SK-N-SH (cell line): ENCODE measurements around the gene CHRNB2. TPM values are rescaled to one million over a fixed set of nuclear protein-coding genes. Genes with fewer than 3 reads are reported as not detected.

Experiments
- CTCF ChIA-PET: fragments of 300-600, 350-600 bp; formaldehyde crosslinking; extraction: SDS; loops from one replicate; lab custom pipeline; 2021; lab: Yijun Ruan, JAX
- POLR2A ChIA-PET: fragments of 350-600 bp; sonication (Branson Sonifier 250); formaldehyde crosslinking; extraction: SDS; loops from one replicate; lab custom pipeline; 2020; ENCODE audit warnings: antibody characterized with exemption, inconsistent platforms; lab: Yijun Ruan, JAX
- DNase-seq: peaks from one replicate; pipeline ENCODE4 v3.0.0; 2012
- H2AFZ ChIP-seq: fragments of 200-600 bp; sonication (generic); 2 replicates; pipeline ENCODE4 v1.8.1; 2016; ENCODE audit warnings: antibody characterized with exemption, mild to moderate bottlenecking, low read depth
- H3F3A ChIP-seq: fragments of 200-600 bp; sonication (generic); replicated peaks from 2 replicates; pipeline ENCODE3; 2016; ENCODE audit warnings: antibody characterized with exemption, mild to moderate bottlenecking; ENCODE audit not compliant: insufficient read depth
- H3K27ac ChIP-seq, 2 experiments: fragments of 200-500 bp in 1 of 2; fragments of 200-600 bp in 1 of 2; sonication (Bioruptor generic) in 1 of 2; sonication (generic), shearing (Covaris generic) in 1 of 2; 2 replicates each; pipeline versions ENCODE4 v1.5.1 to v1.6.1; 2014 to 2016; ENCODE audit warnings: low read depth in 2 of 2, inconsistent platforms in 1 of 2, low read length in 1 of 2, mild to moderate bottlenecking in 1 of 2, mixed read lengths in 1 of 2
- H3K27me3 ChIP-seq: fragments of 200-600 bp; sonication (generic), shearing (Covaris generic); 2 replicates; pipeline ENCODE4 v1.6.1; 2016; ENCODE audit warnings: mixed run types; ENCODE audit not compliant: insufficient read depth
- H3K36me3 ChIP-seq, 2 experiments: fragments of 200-500 bp in 1 of 2; fragments of 200-600 bp in 1 of 2; sonication (Bioruptor generic) in 1 of 2; sonication (generic) in 1 of 2; replicated peaks in 1 of 2; 2 replicates each; pipeline versions ENCODE3 to v1.5.1; 2014 to 2016; ENCODE audit warnings: low read length in 1 of 2, mild to moderate bottlenecking in 1 of 2; ENCODE audit not compliant: insufficient read depth in 2 of 2, control insufficient read depth in 1 of 2
- H3K4me1 ChIP-seq, 2 experiments: fragments of 200-500 bp in 1 of 2; fragments of 200-600 bp in 1 of 2; sonication (Bioruptor generic) in 1 of 2; sonication (generic), shearing (Covaris generic) in 1 of 2; 2 replicates each; pipeline versions ENCODE4 v1.5.1 to v1.6.1; 2014 to 2016; ENCODE audit warnings: low read depth in 1 of 2, low read length in 1 of 2, mixed run types in 1 of 2; ENCODE audit not compliant: insufficient read depth in 2 of 2, control insufficient read depth in 1 of 2
- H3K4me2 ChIP-seq: fragments of 200-600 bp; sonication (generic), shearing (Covaris generic); 2 replicates; pipeline ENCODE4 v1.6.1; 2017; ENCODE audit warnings: mixed run types
- H3K4me3 ChIP-seq, 2 experiments: fragments of 200-500 bp in 1 of 2; fragments of 200-600 bp in 1 of 2; sonication (Bioruptor generic) in 1 of 2; sonication (generic), shearing (Covaris generic) in 1 of 2; 2 replicates each; pipeline versions ENCODE4 v1.5.1 to v1.8.1; 2014 to 2016; ENCODE audit warnings: low read depth in 2 of 2, inconsistent platforms in 1 of 2, low read length in 1 of 2, mild to moderate bottlenecking in 1 of 2, mixed read lengths in 1 of 2, moderate library complexity in 1 of 2
- H3K79me2 ChIP-seq: fragments of 200-600 bp; sonication (generic); 2 replicates; pipeline ENCODE4 v1.8.1; 2017; ENCODE audit warnings: mild to moderate bottlenecking; ENCODE audit not compliant: insufficient read depth
- H3K9ac ChIP-seq: fragments of 200-600 bp; sonication (generic); 2 replicates; pipeline ENCODE4 v1.6.1; 2017; ENCODE audit warnings: mixed run types
- H3K9me2 ChIP-seq: fragments of 200-600 bp; sonication (generic); 2 replicates; pipeline ENCODE4 v1.6.1; 2017; ENCODE audit warnings: mixed run types
- H3K9me3 ChIP-seq: fragments of 200-600 bp; sonication (generic); 2 replicates; pipeline ENCODE4 v1.6.1; 2017; ENCODE audit warnings: mixed run types, mild to moderate bottlenecking, moderate library complexity
- H4K20me1 ChIP-seq: fragments of 200-600 bp; sonication (generic); 2 replicates; pipeline ENCODE4 v1.6.1; 2017; ENCODE audit warnings: mild to moderate bottlenecking, mixed run types; ENCODE audit not compliant: insufficient read depth
- CHD2 ChIP-seq: fragments of 150-350 bp; IDR thresholded peaks from 2 replicates; pipeline ENCODE4 v1.6.1; 2018; ENCODE audit warnings: low read length; ENCODE audit not compliant: partially characterized antibody
- ELF1 ChIP-seq: IDR thresholded peaks from 2 replicates; pipeline ENCODE4 v1.4.0; 2012
- EZH2phosphoT487 ChIP-seq: fragments of 200-600 bp; sonication (generic); IDR thresholded peaks from 2 replicates; pipeline ENCODE4 v1.6.1; 2017; ENCODE audit warnings: low read depth, mixed run types, mild to moderate bottlenecking, antibody characterized with exemption, moderate library complexity, borderline replicate concordance
- FOSL2 ChIP-seq: IDR thresholded peaks from 2 replicates; pipeline ENCODE4 v1.4.0; 2012; ENCODE audit warnings: low read depth, mild to moderate bottlenecking, moderate library complexity, borderline replicate concordance
- GABPA ChIP-seq: IDR thresholded peaks from 2 replicates; pipeline ENCODE4 v1.4.0; 2012; ENCODE audit warnings: low read depth, mild to moderate bottlenecking
- RAD21 ChIP-seq: IDR thresholded peaks from 2 replicates; pipeline ENCODE4 v1.6.1; 2012; ENCODE audit warnings: mild to moderate bottlenecking, low read length
- RCOR1 ChIP-seq: fragments of 150-350 bp; IDR thresholded peaks from 2 replicates; pipeline ENCODE4 v1.6.1; 2017; ENCODE audit warnings: antibody characterized with exemption, low read length
- SIN3A ChIP-seq: IDR thresholded peaks from 2 replicates; pipeline ENCODE4 v1.6.1; 2012; ENCODE audit warnings: low read depth, mild to moderate bottlenecking, low read length, moderate library complexity, borderline replicate concordance
- TCF12 ChIP-seq: IDR thresholded peaks from 2 replicates; pipeline ENCODE4 v1.4.0; 2012
- WGBS: methylation state at CpG from one replicate; pipeline ENCODE4 v1.1.6; 2017; ENCODE audit warnings: low lambda C conversion rate; 5-methylcytosine and 5-hydroxymethylcytosine counted together
- polyA plus RNA-seq, 3 experiments: library from polyadenylated mRNA; depleted of rRNA; stranded (reverse); fragments of >200 nt; gene quantifications; 2 replicates each; pipeline ENCODE4 v1.2.3, GENCODE V29; 2012
- TF ChIP-seq, protein P1 (sequence below): fragments of 200-600 bp; sonication (generic); IDR thresholded peaks from 2 replicates; pipeline ENCODE4 v1.6.1; 2017; ENCODE audit warnings: antibody characterized with exemption, mild to moderate bottlenecking, moderate library complexity
- TF ChIP-seq, protein P2 (sequence below): fragments of 150-350 bp; IDR thresholded peaks from 2 replicates; pipeline ENCODE4 v1.6.1; 2017; ENCODE audit warnings: antibody characterized with exemption, low read length, low read depth, borderline replicate concordance
- TF ChIP-seq, protein P3 (sequence below): IDR thresholded peaks from 2 replicates; pipeline ENCODE4 v1.4.0; 2012; ENCODE audit warnings: low read depth, borderline replicate concordance

The CHRNB2 gene
- polyA plus RNA-seq, 1 of the 3 experiments (the other 2 are of a cell fraction) = 0.64 TPM

DNA sequence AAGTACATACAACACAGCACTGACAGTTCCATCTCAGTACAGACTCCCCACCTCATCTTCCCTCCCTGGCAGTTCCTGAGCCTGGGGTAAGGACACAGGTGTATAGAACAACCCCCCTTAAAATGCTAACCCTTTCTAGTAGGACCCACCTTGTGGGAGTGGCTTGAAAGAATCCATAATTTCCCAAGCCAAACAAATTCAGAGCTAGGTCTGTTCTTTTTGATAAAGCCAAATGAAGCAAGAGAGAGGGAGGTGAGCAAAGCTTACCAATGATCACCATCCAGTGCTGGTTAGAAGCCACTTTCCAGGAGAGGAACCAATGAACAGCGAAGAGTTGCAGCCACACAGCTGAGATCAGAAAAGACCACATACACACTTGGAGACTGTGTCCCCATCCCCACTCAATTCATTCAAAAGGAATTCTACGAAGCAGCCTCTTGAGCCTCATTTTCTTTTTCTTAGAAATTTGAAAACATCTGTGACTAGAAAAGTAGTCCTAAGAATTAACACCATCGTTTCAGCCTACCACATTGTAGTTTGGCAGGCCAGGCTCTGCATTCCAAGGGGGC is 18.3 kb upstream of the CHRNB2 start (continued):
- TF ChIP-seq, protein P1, sequence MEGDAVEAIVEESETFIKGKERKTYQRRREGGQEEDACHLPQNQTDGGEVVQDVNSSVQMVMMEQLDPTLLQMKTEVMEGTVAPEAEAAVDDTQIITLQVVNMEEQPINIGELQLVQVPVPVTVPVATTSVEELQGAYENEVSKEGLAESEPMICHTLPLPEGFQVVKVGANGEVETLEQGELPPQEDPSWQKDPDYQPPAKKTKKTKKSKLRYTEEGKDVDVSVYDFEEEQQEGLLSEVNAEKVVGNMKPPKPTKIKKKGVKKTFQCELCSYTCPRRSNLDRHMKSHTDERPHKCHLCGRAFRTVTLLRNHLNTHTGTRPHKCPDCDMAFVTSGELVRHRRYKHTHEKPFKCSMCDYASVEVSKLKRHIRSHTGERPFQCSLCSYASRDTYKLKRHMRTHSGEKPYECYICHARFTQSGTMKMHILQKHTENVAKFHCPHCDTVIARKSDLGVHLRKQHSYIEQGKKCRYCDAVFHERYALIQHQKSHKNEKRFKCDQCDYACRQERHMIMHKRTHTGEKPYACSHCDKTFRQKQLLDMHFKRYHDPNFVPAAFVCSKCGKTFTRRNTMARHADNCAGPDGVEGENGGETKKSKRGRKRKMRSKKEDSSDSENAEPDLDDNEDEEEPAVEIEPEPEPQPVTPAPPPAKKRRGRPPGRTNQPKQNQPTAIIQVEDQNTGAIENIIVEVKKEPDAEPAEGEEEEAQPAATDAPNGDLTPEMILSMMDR = no peak
- no peak for TF ChIP-seq EZH2phosphoT487

DNA sequence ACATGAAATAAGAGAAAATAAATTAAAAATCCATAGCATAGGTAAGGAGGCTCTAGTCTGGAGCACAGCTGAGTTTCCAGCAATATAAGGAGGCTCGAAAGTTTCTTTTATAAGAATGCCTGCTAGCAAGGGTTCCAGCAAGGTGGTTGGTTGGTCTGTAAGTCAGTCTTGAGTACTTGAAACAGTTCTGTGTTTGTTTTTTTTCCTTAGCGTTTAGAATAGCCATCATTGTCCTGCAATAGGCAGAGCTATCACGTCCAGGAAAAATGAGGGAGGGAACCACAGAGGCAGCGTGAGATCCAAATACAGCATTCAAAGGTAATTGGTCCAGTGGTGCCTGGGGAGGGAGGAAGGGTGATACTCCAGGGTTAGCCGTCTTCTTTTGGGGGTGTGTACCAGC is 17.5 kb upstream of the CHRNB2 start:
- DNase-seq = no peak
- H3K9me2 ChIP-seq = no peaks in the 10 kb centered on the region
- H3K4me2 ChIP-seq = no peak overlapping the region
- H2AFZ ChIP-seq = no peak overlapping the region
- H3K79me2 ChIP-seq = peaks cover 8% of the 10 kb centered on the region
- H3K9ac ChIP-seq = no peak overlapping the region
- no peaks in the 10 kb centered on the region for H3K9me3 ChIP-seq
- CTCF ChIA-PET = interaction anchor here (1.1 to 7.4 kb wide), 4 partner anchors 9 to 501 kb away, joined by 3 to 187 read pairs (median 3); partner anchors contain the start of gene ADAM15
- no peaks in the 10 kb centered on the region for H4K20me1 ChIP-seq
- WGBS = 99% methylated on average over 5 of the region's 5 CpGs
- POLR2A ChIA-PET = interaction anchor here (0.8 kb wide), 1 partner anchor 18 kb away, joined by 3 read pairs; the partner anchor contains the start of gene CHRNB2
- H3K4me1 ChIP-seq = peaks cover 0 to 22% of the 10 kb centered on the region in 2 experiments; a peak in 1 of 4 replicates
- H3K27me3 ChIP-seq = no peaks in the 10 kb centered on the region
- no peak overlapping the region for H3K27ac ChIP-seq
- H3K36me3 ChIP-seq = peaks cover 30 to 67% of the 10 kb centered on the region in 2 experiments
- no peak for TF ChIP-seq ELF1
- TF ChIP-seq RCOR1 = no peak
- TF ChIP-seq TCF12 = no peak
- no peak for TF ChIP-seq CHD2
- no peak overlapping the region for H3K4me3 ChIP-seq
- H3F3A ChIP-seq = peaks cover 18% of the 10 kb centered on the region

DNA sequence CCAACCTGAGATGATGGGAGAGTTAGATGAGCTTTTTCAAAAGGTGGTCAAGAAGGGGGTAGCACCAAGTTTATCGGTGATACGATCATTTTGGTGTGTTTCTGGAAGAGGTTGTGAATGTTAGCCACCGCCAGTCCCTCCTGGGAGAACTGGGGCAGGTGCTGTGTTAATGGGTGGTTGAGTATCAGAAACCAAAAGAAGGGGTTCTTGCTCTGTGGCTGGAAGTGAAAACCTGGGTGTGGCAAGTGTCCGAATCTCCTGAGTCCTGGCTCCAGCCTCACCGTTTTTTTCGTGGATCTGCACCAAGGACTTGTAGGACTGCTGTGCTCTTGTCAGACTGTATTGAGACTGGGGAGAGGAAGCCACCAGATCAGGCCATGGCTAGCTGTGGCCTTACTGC is 16.9 kb upstream of the CHRNB2 start:
- peaks cover 0 to 23% of the 10 kb centered on the region in 2 experiments; a peak in 1 of 4 replicates for H3K4me1 ChIP-seq
- no peak overlapping the region for H3K27ac ChIP-seq
- no peaks in the 10 kb centered on the region for H3K27me3 ChIP-seq
- H3F3A ChIP-seq = peaks cover 18% of the 10 kb centered on the region
- DNase-seq = no peak
- POLR2A ChIA-PET = interaction anchor here (0.8 kb wide), 1 partner anchor 17 kb away, joined by 3 read pairs; the partner anchor contains the start of gene CHRNB2
- H3K36me3 ChIP-seq = peaks cover 36 to 73% of the 10 kb centered on the region in 2 experiments
- H3K79me2 ChIP-seq = peaks cover 13% of the 10 kb centered on the region
- no peaks in the 10 kb centered on the region; the same call in 1 of the 2 replicates for H4K20me1 ChIP-seq
- no peak overlapping the region for H3K4me2 ChIP-seq
- H3K9me2 ChIP-seq = no peaks in the 10 kb centered on the region
- H3K9me3 ChIP-seq = no peaks in the 10 kb centered on the region
- 72% methylated on average over 6 of the region's 6 CpGs for WGBS
- no peak overlapping the region for H3K4me3 ChIP-seq
- H3K9ac ChIP-seq = no peak overlapping the region
- CTCF ChIA-PET = interaction anchor here (1.1 to 7.4 kb wide), 3 partner anchors 9 to 500 kb away, joined by 3 to 187 read pairs (median 3); partner anchors contain the start of gene ADAM15
- TF ChIP-seq GABPA (no peak), FOSL2 (no peak), SIN3A (no peak), ELF1 (no peak), RAD21 (no peak)
- TF ChIP-seq, protein P2, sequence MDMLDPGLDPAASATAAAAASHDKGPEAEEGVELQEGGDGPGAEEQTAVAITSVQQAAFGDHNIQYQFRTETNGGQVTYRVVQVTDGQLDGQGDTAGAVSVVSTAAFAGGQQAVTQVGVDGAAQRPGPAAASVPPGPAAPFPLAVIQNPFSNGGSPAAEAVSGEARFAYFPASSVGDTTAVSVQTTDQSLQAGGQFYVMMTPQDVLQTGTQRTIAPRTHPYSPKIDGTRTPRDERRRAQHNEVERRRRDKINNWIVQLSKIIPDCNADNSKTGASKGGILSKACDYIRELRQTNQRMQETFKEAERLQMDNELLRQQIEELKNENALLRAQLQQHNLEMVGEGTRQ = no peak
- TF ChIP-seq, protein P3, sequence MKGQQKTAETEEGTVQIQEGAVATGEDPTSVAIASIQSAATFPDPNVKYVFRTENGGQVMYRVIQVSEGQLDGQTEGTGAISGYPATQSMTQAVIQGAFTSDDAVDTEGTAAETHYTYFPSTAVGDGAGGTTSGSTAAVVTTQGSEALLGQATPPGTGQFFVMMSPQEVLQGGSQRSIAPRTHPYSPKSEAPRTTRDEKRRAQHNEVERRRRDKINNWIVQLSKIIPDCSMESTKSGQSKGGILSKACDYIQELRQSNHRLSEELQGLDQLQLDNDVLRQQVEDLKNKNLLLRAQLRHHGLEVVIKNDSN = no peak
- TF ChIP-seq, all 33 proteins: peak for 0
- H2AFZ ChIP-seq = no peak overlapping the region
